GM12878 (cell line): Measurements from ENCODE around the gene IBA57. TPM values are rescaled to one million over a fixed set of nuclear protein-coding genes. Genes with fewer than 3 reads are reported as not detected.

Experiments
- BACH1 ChIP-seq: fragments of 450-650 bp; IDR thresholded peaks from 2 replicates; pipeline ENCODE4 v1.6.1; 2017; ENCODE audit warnings: mild to moderate bottlenecking, borderline replicate concordance
- BCL11A ChIP-seq: IDR thresholded peaks from 2 replicates; pipeline ENCODE4 v1.6.1; 2011; ENCODE audit warnings: low read depth, low read length
- BHLHE40 ChIP-seq, 2 experiments: fragments of 450-650 bp in 1 of 2; IDR thresholded peaks; 2 replicates each; pipeline ENCODE4 v1.6.1; 2011 to 2017; ENCODE audit warnings: low read depth in 2 of 2, borderline replicate concordance in 1 of 2, improper control_type of control experiment in 1 of 2, low read length in 1 of 2, mild to moderate bottlenecking in 1 of 2
- CHD2 ChIP-seq: IDR thresholded peaks from 2 replicates; pipeline ENCODE4 v1.6.1; 2011; ENCODE audit warnings: low read depth, low read length, improper control_type of control experiment, borderline replicate concordance
- FOS ChIP-seq: IDR thresholded peaks from 3 replicates; pipeline ENCODE4 v1.6.1; 2011; ENCODE audit warnings: borderline replicate concordance; ENCODE audit not compliant: insufficient read length; ENCODE audit errors: extremely low read depth
- HDAC2 ChIP-seq: fragments of 200-600 bp; sonication (generic); IDR thresholded peaks from 2 replicates; pipeline ENCODE4 v1.6.1; 2017
- HDGF ChIP-seq: fragments of 450-650 bp; IDR thresholded peaks from 2 replicates; pipeline ENCODE4 v1.6.1; 2016; ENCODE audit warnings: antibody characterized with exemption
- IKZF2 ChIP-seq, 2 experiments: fragments of 450-650 bp; IDR thresholded peaks; 2 replicates each; pipeline ENCODE4 v1.6.1; 2017; ENCODE audit warnings: mild to moderate bottlenecking in 2 of 2, moderate library complexity in 2 of 2
- MTA2 ChIP-seq: fragments of 450-650 bp; IDR thresholded peaks from 2 replicates; pipeline ENCODE4 v1.6.1; 2016; ENCODE audit warnings: low read depth, mild to moderate bottlenecking, moderate library complexity
- MTA3 ChIP-seq: IDR thresholded peaks from 2 replicates; pipeline ENCODE4 v1.6.1; 2012; ENCODE audit warnings: low read length, inconsistent platforms, borderline replicate concordance
- NFIC ChIP-seq: IDR thresholded peaks from 2 replicates; pipeline ENCODE4 v1.6.1; 2012; ENCODE audit warnings: low read depth, mild to moderate bottlenecking, inconsistent platforms, low read length, moderate library complexity
- NFYA ChIP-seq: IDR thresholded peaks from 2 replicates; pipeline ENCODE4 v1.6.1; 2011; ENCODE audit warnings: low read depth, mild to moderate bottlenecking, low read length, improper control_type of control experiment, borderline replicate concordance
- PML ChIP-seq: IDR thresholded peaks from 2 replicates; pipeline ENCODE4 v1.6.1; 2012; ENCODE audit warnings: low read length, inconsistent platforms
- RAD51 ChIP-seq: fragments of 450-650 bp; IDR thresholded peaks from 2 replicates; pipeline ENCODE4 v1.6.1; 2016; ENCODE audit warnings: moderate library complexity, mild to moderate bottlenecking, inconsistent platforms
- RCOR1 ChIP-seq: conservative IDR thresholded peaks from 2 replicates; pipeline ENCODE4 v1.6.1; 2012; ENCODE audit warnings: low read depth, low read length, improper control_type of control experiment
- RUNX3 ChIP-seq: IDR thresholded peaks from 2 replicates; pipeline ENCODE4 v1.6.1; 2012; ENCODE audit warnings: low read length, inconsistent platforms
- SP1 ChIP-seq: IDR thresholded peaks from one replicate; pipeline ENCODE4 v1.6.1; 2011; ENCODE audit warnings: low read depth, low read length
- SREBF1 ChIP-seq: IDR thresholded peaks from 2 replicates; pipeline ENCODE4 v1.6.1; 2012; ENCODE audit warnings: mild to moderate bottlenecking, low read length
- SREBF2 ChIP-seq: IDR thresholded peaks from 2 replicates; pipeline ENCODE4 v1.6.1; 2012; ENCODE audit warnings: mild to moderate bottlenecking, low read length
- USF1 ChIP-seq: IDR thresholded peaks from 2 replicates; pipeline ENCODE4 v1.6.1; 2011; ENCODE audit warnings: borderline replicate concordance, low read depth, mild to moderate bottlenecking, moderate library complexity, mixed read lengths, low read length; ENCODE audit not compliant: insufficient read depth; ENCODE audit errors: extremely low read length
- polyA plus RNA-seq, 11 experiments: library from polyadenylated mRNA; depleted of rRNA in 4 of 11; unstranded in 6 of 11; stranded (reverse) in 5 of 11; fragments of >200 nt; fragmentation: Nextera tagmentation in 4 of 11; fragmentation: Illumina TruSeq in 1 of 11; extraction: Ambion mirVana in 4 of 11; extraction: Trizol in 1 of 11; gene quantifications; 1 replicate in 1 of 11; 2 replicates in 10 of 11; pipeline versions ENCODE4 v1.2.1 to v1.2.3, GENCODE V29; 2011 to 2016; ENCODE audit warnings: inconsistent platforms in 2 of 11, missing spikeins in 2 of 11, low read depth in 1 of 11
- total RNA-seq, 4 experiments: library from RNA; depleted of rRNA in 3 of 4; stranded (reverse); fragments of >200 nt in 3 of 4; fragmentation: Illumina TruSeq in 1 of 4; extraction: Trizol in 1 of 4; gene quantifications; 2 replicates each; pipeline versions ENCODE4 v1.2.1 to v1.2.3, GENCODE V29; 2013 to 2021
- TF ChIP-seq, protein P1 (sequence below): fragments of 150-350 bp; IDR thresholded peaks from 2 replicates; pipeline ENCODE4 v1.6.1; 2016; ENCODE audit warnings: low read depth, low read length
- TF ChIP-seq, protein P2 (sequence below): IDR thresholded peaks from 2 replicates; pipeline ENCODE4 v1.6.1; 2012; ENCODE audit warnings: low read depth, low read length, improper control_type of control experiment
- TF ChIP-seq, protein P3 (sequence below): fragments of 450-650 bp; IDR thresholded peaks from 2 replicates; pipeline ENCODE4 v1.6.1; 2017; ENCODE audit warnings: borderline replicate concordance
- TF ChIP-seq, protein P4 (sequence below): IDR thresholded peaks from 2 replicates; pipeline ENCODE4 v1.6.1; 2012; ENCODE audit warnings: low read depth, low read length, improper control_type of control experiment

The IBA57 gene
- total and polyA plus RNA-seq, 10 of the 15 experiments (the other 5 are each of a cell fraction or from before 2014, with no cell fraction given), result 0.51 to 8.6 (median 3.7) TPM

DNA sequence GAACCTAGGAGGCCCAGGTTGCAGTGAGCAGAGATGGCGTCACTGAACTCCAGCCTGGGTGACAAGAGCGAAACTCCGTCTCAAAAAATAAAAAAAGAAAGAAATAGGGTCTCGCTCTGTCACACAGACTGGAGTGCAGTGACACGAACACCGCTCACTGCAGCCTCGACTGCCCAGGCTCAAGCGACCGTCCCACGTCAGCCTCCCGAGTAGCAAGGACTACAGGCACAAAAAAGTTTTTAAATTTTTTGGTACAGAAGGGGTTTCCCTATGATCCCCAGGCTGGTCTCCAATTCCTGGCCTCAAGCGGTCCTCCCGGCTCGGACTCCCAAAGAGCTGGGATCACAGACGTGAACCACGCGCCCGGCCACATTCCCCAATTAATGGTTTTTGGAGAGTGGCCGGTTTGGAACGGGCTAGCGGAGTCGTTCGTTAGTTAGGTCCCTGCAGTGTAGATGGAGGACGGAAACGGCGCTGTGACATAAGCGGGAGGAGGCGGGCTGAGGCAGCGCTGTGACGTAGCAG is 26.1 kb upstream of the IBA57 start (continued):
- TF ChIP-seq, protein P1, sequence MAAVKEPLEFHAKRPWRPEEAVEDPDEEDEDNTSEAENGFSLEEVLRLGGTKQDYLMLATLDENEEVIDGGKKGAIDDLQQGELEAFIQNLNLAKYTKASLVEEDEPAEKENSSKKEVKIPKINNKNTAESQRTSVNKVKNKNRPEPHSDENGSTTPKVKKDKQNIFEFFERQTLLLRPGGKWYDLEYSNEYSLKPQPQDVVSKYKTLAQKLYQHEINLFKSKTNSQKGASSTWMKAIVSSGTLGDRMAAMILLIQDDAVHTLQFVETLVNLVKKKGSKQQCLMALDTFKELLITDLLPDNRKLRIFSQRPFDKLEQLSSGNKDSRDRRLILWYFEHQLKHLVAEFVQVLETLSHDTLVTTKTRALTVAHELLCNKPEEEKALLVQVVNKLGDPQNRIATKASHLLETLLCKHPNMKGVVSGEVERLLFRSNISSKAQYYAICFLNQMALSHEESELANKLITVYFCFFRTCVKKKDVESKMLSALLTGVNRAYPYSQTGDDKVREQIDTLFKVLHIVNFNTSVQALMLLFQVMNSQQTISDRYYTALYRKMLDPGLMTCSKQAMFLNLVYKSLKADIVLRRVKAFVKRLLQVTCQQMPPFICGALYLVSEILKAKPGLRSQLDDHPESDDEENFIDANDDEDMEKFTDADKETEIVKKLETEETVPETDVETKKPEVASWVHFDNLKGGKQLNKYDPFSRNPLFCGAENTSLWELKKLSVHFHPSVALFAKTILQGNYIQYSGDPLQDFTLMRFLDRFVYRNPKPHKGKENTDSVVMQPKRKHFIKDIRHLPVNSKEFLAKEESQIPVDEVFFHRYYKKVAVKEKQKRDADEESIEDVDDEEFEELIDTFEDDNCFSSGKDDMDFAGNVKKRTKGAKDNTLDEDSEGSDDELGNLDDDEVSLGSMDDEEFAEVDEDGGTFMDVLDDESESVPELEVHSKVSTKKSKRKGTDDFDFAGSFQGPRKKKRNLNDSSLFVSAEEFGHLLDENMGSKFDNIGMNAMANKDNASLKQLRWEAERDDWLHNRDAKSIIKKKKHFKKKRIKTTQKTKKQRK, result no peak
- TF ChIP-seq, protein P2, sequence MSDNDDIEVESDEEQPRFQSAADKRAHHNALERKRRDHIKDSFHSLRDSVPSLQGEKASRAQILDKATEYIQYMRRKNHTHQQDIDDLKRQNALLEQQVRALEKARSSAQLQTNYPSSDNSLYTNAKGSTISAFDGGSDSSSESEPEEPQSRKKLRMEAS, result no peak
- TF ChIP-seq MTA2, result peak; percentile 52; the same call in 1 of the 2 replicates
- TF ChIP-seq MTA3, result no peak
- no peak for TF ChIP-seq HDGF
- TF ChIP-seq SREBF1, result no peak
- TF ChIP-seq USF1, result no peak
- TF ChIP-seq CHD2, result no peak
- no peak for TF ChIP-seq FOS
- TF ChIP-seq RAD51, result no peak
- no peak for TF ChIP-seq RUNX3
- TF ChIP-seq, protein P3, sequence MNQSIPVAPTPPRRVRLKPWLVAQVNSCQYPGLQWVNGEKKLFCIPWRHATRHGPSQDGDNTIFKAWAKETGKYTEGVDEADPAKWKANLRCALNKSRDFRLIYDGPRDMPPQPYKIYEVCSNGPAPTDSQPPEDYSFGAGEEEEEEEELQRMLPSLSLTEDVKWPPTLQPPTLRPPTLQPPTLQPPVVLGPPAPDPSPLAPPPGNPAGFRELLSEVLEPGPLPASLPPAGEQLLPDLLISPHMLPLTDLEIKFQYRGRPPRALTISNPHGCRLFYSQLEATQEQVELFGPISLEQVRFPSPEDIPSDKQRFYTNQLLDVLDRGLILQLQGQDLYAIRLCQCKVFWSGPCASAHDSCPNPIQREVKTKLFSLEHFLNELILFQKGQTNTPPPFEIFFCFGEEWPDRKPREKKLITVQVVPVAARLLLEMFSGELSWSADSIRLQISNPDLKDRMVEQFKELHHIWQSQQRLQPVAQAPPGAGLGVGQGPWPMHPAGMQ, result no peak
- no peak for TF ChIP-seq BHLHE40 (IDR thresholded peaks at IDR 0.05; ENCODE audit: borderline replicate concordance in 1 of 2, low read depth in 2 of 2, low read length in 1 of 2)
- 0 out of 2 replicates have a peak, but pooled peaks have one; percentile 40 for TF ChIP-seq PML
- no peak for TF ChIP-seq SREBF2
- no peak for TF ChIP-seq NFYA
- TF ChIP-seq RCOR1, result no peak
- peak in 1 of 2 experiments; percentile 52; a peak in 2 of 4 replicates for TF ChIP-seq IKZF2 (IDR thresholded peaks at IDR 0.05)
- TF ChIP-seq SP1, result no peak
- TF ChIP-seq HDAC2, result no peak
- no peak for TF ChIP-seq BCL11A
- no peak for TF ChIP-seq BACH1
- no peak for TF ChIP-seq NFIC
- TF ChIP-seq, protein P4, sequence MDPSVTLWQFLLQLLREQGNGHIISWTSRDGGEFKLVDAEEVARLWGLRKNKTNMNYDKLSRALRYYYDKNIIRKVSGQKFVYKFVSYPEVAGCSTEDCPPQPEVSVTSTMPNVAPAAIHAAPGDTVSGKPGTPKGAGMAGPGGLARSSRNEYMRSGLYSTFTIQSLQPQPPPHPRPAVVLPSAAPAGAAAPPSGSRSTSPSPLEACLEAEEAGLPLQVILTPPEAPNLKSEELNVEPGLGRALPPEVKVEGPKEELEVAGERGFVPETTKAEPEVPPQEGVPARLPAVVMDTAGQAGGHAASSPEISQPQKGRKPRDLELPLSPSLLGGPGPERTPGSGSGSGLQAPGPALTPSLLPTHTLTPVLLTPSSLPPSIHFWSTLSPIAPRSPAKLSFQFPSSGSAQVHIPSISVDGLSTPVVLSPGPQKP, result no peak; the same call in 1 of the 2 replicates
